Dermis blood vessel endothelial cell (primary cell): Measurements from ENCODE around the gene BMI1. TPM values are rescaled to one million over a fixed set of nuclear protein-coding genes. Genes with fewer than 3 reads are reported as not detected.
"Not testable (repeated sequence)": the region's sequence is repeated elsewhere in the genome, so short reads cannot be mapped to it uniquely, and the experiment has no call there.

ENCODE experiments used
- DNase-seq: peaks from one replicate; pipeline ENCODE4 v3.0.0; 2010
- total RNA-seq: library from RNA; depleted of rRNA; stranded (reverse); fragments of >200 nt; gene quantifications from 2 replicates; pipeline ENCODE4 v1.2.3, GENCODE V29; 2014

The BMI1 gene
- total RNA-seq, 1 donor from 2014 or later: 49.4 TPM

DNA sequence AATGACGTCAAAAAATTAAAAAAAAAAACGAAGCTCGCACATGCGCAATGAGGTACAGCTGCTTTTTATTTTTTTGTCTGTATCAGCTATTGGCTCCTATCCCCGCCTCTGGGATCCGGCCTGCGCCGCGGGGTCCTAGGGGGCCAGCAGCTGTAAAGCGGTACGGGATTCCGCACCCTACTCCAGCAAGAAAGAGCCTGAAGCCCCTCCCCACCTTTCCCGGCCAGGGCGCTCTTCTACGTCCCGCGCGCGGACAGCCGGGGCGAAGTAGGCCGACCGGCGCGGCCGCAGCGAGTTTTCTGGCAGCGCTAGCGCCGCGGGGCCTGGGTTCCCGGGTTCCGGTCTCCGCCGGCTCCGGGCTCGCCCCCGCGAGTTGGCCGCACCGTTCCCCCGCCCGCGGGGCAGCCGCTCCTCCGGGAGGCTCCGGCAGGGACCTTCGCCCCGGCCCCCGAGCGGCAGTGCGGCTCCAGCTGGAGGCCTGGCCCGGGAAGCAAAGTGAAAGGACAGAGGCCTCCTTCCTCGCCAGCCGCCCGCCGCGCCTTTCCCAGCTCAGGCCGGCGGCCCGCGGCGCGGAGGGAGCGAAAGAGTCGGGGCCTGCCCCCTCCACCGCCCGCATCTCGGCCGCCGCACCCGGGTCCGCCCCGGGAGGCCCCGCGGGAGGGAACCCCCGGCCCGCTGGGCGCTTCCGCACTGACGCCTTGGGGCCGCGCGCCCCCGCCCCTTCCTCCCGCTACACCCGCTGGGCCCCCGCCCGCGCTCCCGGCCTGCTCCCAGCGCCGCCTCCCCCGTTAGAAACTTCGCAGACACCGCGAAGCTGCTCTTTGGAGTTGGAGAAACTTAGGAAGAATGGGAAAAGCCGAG, 19.7 kb downstream of the BMI1 start:
- DNase-seq: peak; percentile 85

DNA sequence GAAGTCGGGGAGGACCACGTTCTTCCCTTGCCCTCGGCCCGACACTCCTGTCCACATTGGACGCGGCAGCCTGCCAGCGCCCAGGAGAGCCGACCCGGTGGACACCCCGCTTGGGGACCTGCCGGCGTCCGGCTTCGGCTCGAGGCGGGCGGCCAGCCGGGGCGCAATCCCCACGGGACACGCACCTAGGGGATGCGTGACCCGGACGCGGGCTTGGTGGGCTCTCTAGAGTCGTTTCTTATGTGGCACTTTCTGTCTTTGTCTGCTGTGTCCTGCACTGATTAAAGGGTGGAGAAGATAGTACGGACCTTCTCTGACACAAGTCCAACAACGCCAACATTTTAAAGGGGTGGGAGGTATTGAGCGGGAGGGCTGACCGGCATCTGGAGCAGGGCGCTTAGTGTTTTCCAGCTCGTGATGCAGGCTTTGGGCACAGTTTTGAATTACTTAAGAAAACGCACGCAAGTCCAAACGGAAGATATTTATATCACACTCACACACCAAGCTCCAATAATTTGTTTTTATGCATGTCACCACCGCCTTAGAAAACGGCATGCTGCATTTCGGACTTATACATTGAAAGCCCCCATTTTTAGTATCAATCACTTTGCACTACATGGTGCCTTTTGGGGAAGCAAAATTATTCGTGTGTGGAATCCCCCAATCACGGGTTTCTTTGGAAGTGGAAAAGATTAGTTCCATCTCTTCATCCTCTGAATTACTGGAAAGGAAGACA, 20.5 kb downstream of the BMI1 start:
- peak; percentile 28 for DNase-seq

GRCh38 chr10:22341926-22342196, 21.0 kb downstream of the BMI1 start:
- no peak for DNase-seq

- DNase-seq: no peak
Measured at GRCh38 chr10:22342421-22342820, 21.5 kb downstream of the BMI1 start.

GRCh38 chr10:22343731-22344130, 22.8 kb downstream of the BMI1 start:
- DNase-seq: no peak

DNA sequence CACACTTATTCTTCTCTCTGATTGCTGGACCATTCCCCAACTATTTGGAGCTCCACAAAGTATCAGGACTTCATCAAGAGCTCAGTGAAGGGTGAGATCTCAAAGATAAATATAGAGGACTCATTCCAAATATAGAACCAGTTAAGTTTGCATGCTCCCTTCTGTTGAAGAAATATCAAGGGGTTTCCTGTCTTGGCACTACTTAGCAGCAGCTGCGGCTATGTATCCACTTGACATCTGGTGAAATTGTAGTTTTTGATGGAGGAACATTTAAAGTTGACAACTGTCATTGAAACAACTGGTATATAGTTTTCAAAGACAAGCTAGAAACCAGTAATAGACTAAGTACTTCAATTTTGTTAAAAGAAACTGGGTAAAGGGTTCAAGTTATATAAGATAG, 23.4 kb downstream of the BMI1 start:
- DNase-seq: no peak

DNA sequence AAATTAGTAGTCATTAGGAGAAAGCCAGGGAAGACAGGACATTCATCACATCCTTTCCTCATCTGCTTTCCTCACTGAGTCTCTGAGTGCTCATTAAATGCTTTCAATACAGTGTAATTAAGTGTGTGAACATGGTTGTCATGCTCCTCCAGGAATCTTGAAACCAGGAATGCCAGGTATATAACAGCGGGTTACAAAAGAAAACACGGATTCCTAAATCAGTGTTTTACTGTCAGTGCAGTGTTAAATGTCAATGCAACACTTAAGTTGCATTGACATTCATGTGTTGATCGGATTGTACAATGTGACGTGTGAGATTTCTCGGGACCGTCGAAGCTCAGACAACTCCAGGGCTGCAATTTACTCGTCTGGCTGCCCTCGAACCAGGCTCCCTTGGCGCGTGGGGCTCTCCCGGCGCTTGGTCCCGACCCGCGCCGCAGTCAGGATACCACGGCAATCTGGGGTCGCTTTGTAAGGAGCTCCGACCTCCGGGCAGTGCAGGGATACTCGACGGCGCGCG, 23.9 kb downstream of the BMI1 start:
- DNase-seq: no peak

DNA sequence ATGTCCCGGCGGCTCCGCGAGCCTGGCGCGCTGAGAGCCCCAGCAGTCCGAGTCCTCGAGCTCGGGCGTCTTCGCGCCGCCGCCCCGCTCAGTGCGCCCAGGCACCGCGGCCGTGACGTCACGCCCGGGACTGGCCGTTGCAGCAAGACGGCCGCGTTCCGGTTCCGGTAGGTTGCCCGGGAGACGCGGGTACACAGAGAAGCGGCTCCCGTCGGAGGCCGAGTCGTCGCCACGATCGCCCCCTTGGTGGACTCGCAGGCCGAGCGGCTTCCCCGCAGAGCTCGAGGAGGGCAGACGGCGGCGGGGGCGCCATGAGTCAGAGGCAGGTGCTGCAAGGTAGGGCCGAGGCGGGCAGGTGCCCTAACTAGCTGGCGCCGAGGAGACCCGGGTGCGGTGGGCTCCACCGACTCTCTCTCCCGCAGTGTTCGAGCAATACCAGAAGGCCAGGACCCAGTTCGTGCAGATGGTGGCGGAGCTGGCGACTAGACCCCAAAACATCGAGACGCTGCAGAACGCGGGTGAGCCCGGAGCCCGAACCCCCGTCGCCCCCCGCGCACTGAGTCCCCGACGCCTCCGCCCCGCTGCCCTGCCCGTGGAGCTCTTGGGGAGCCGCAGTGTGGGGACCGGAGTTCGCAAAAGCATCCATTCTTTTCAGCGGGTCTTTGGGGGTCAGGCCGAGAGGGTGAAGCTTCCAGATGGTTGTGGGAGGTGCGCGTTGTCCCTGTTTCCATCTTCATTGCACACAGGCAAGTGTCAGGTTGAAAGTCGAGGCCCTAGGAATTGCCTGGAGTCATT, 24.6 kb downstream of the BMI1 start, which contains the start of gene SPAG6:
Gene SPAG6 (plus strand): TSS at position 196 of the 795 bp plus-strand sequence. CDS start 116 bp downstream, at position 312.
- peak; percentile 33 for DNase-seq

DNA sequence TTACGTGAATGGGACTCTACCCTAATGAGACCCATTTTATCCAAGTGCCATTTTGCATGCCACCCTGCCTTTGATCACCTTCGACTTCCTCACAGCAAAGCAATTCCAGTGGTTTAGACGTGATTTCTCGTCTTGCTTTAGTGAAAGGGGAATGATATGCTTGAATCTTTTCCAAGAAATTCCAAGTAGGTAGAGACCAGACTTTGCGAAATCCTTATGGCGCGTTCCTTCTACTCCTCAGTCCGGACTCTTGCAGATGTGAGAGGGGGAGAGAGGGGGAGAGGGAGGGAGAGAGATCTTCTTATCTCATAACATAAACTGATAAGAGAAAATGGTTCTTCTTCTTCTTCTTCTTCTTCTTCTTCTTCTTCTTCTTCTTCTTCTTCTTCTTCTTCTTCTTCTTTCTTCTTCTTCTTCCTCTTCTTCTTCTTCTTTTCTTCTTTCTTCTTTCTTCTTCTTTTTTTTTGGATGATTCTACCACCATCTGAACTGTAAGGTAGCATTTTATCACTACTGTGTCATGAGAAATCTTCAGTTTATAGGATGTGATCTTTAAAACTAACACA, 25.3 kb downstream of the BMI1 start:
- DNase-seq: no peak

- DNase-seq: no peak
Measured at GRCh38 chr10:22349755-22350154, 28.9 kb downstream of the BMI1 start.

DNA sequence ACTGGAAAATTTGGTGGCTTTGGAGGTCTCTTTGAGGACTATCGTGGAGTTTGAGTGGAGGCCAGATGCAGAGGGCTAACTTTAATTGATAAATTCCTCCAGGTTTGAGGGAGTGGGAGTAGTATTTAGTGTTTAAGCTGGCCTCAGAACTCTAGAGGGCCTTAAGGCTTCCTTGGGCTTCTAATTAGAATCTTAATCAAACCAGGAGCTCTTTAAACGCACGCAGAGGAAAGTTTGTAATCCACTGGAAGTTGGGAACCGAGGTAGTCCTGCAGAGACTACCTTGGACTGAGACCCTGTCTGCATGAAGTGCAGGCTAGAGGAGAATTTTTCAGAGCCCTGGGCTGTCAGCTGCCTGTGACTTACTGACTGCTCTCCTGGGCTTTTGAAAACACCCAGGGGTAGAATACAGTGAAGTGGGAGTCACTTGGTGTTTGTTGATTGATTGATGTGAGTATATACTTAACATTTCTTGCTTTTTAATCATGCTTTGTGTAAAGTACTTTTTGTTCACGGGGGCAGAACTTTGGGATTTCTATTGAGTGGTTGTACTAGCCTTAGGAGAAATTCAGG, 30.3 kb downstream of the BMI1 start:
- DNase-seq: no peak

GRCh38 chr10:22356324-22356873, 35.5 kb downstream of the BMI1 start:
- DNase-seq: no peak

DNA sequence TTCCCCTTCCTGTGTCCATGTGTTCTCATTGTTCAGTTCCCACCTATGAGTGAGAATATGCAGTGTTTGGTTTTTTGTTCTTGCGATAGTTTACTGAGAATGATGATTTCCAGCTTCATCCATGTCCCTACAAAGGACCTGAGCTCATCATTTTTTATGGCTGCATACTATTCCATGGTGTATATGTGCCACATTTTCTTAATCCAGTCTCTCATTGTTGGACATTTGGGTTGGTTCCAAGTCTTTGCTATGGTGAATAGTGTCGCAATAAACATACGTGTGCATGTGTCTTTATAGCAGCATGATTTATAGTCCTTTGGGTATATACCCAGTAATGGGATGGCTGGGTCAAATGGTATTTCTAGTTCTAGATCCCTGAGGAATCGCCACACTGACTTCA, 36.9 kb downstream of the BMI1 start:
- not testable (repeated sequence) for DNase-seq

GRCh38 chr10:22363305-22363704, 42.4 kb downstream of the BMI1 start:
- DNase-seq: no peak

GRCh38 chr10:22364407-22365140, 43.7 kb downstream of the BMI1 start:
- DNase-seq: no peak

DNA sequence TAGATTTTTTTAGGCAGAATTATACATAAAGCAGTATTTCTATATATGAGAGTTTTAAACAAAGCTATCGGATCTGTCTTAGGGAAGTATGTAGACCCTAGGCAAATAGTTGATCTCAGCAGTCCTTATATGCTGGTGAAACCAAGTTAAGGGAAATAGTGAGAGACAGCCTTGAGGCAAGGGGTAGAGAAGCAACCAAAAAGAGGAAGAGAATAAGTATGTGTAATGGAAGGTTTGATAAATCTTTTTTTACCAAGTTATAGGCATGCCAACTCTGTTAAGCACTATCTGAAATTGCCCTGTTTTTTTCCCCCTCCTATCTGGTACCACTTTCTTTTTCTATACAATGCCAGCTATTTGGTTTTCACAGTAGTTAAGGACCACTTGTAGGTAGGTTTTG, 44.3 kb downstream of the BMI1 start:
- no peak for DNase-seq

- DNase-seq: no peak
Measured at GRCh38 chr10:22365644-22366434, 44.9 kb downstream of the BMI1 start.

GRCh38 chr10:22366435-22366703, 45.5 kb downstream of the BMI1 start:
- no peak for DNase-seq

DNA sequence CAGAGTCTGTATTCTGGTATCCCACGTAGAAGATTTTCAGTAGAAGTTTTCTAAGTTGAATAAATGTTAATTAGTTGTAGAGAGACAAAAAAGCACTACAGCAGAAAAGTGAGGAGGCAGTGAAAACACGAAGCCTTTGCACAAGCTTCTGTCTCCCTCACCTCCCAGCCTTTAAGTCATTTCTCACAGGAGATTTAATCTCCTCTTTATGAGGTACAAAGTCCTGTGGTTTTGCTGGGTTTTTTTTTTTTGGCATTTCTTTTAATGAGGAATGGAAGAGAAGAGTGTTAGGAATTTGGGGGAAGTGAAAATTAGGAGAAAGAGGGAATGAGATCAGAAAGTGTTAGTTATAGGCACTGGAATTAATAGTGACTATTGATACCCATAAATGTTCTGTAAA, 45.9 kb downstream of the BMI1 start:
- DNase-seq: no peak

- DNase-seq: no peak
Measured at GRCh38 chr10:22367471-22367870, 46.6 kb downstream of the BMI1 start.

GRCh38 chr10:22368402-22368801, 47.5 kb downstream of the BMI1 start:
- no peak for DNase-seq
